ENCODE results near the gene MYO15B. TPM values are rescaled to one million over a fixed set of nuclear protein-coding genes. Genes with fewer than 3 reads are reported as not detected.

MYO15B gene
- 48.2 and 49.0 TPM in 2 replicates for total RNA-seq (ENCODE audit: low replicate concordance)
- long read RNA-seq, partial matches to known transcripts: 0 of 1 reads
- long read RNA-seq, other reads (novel, unspliced or antisense): 1 of 1 reads

DNA sequence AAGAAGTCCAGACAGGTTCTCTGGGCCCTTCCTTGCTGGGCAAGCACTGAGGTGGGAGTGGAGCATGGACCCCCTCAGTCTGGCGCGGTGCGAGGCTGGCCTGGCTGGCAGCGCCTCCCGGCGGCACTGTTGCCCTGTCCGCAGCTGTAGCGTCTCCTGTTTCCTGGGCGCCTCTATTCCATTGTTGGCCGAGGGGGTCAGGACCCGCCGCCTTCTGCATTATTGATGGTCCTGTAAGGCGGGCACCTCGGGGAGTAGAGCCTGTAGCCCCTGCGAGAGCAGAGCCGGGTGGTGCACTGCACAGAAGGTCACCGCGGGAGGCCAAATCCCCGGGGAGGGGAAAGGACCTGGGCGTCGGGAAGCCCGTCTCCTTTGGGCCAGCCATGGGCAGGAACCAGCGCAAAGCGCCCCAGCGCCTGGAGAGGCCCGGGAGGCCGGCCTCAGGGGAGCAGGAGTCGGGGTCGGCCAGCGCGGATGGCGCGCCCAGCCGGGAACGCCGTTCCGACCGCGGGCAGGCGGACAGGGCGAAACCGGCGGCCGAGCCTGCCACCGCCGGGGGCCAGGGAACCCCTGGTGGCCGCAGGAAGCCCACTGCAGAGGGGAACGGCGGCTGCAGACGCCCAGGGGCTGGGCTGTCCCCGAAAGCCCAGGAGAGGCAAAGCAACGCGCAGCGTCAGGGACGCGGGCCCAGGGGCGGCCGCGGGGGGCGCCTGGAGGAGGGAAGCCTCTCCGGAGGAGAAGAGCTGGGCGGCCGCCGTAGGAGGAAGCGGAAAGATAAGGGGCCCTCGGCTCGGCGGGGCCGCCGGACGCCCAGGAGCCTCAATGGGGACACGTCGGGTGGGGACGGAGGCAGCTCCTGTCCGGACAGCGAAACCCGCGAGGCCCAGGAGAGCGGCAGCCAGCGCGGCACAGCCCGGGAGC lies at the start of gene MYO15B:
Gene MYO15B (plus strand): TSS at position 126 of the 921 bp plus-strand sequence. CDS start 258 bp downstream, at position 384.
- Mint-ChIP-seq H3K36me3 (no peaks in the 10 kb centered on the region), H3K27me3 (peaks cover 32% of the 10 kb centered on the region), H3K27ac (no peak within 1 kb of the TSS), H3K4me3 (peak within 1 kb of the TSS; percentile 41), H3K4me1 (ENCODE audit: unreplicated experiment) (no peaks in the 10 kb centered on the region), H3K9me3 (no peaks in the 10 kb centered on the region)
- TF ChIP-seq CTCF (conservative IDR thresholded peaks at IDR 0.05): peak; percentile 63
- DNase-seq (ENCODE audit: extremely low spot score, unreplicated experiment): no peak

DNA sequence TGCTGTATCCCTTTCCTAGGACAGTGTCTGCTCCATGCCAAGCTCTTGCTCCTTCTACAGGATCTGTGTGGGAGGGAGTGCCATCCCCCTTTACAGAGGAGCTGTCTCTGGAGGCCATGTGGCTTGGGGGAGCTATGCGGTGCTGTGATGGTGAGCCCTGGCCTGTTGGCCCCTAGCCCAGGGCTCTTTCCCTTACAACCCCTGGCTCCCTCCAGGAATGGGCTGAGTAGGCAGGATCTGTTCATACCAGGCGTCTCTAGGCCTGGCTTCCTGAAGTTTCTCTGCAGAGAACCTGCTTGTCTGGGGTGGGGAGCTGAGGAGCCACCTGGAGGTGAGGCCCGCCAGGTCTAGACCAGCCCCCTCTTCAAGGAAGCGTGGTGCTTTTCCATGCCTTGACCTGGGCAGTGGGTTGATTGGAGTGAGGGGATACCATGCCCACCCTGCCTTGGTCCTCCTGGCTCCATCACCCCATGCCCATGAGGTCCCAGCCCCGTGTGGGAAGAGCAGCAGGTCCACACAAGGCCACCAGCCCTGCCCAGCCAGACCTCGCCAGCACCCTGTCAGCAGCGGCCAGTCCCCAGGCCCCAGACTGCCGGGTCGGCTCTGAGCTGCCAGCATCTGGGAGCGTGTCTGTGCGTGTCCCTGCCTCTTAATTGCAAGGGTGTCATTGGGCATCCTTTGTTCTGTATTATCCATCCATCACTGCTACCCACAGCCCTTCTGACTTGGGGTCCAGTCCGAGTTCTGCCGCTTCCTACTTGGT lies 47.5 kb upstream of the MYO15B start:
- H3K36me3 Mint-ChIP-seq: no peaks in the 10 kb centered on the region
- no peaks in the 10 kb centered on the region for H3K27me3 Mint-ChIP-seq
- H3K4me1 Mint-ChIP-seq (ENCODE audit: unreplicated experiment): peaks cover 12% of the 10 kb centered on the region
- no peak overlapping the region for H3K4me3 Mint-ChIP-seq
- H3K9me3 Mint-ChIP-seq: no peaks in the 10 kb centered on the region
- peak overlapping the region; percentile 64 for H3K27ac Mint-ChIP-seq
- no peak for TF ChIP-seq CTCF (conservative IDR thresholded peaks at IDR 0.05)
- DNase-seq (ENCODE audit: extremely low spot score, unreplicated experiment): no peak

DNA sequence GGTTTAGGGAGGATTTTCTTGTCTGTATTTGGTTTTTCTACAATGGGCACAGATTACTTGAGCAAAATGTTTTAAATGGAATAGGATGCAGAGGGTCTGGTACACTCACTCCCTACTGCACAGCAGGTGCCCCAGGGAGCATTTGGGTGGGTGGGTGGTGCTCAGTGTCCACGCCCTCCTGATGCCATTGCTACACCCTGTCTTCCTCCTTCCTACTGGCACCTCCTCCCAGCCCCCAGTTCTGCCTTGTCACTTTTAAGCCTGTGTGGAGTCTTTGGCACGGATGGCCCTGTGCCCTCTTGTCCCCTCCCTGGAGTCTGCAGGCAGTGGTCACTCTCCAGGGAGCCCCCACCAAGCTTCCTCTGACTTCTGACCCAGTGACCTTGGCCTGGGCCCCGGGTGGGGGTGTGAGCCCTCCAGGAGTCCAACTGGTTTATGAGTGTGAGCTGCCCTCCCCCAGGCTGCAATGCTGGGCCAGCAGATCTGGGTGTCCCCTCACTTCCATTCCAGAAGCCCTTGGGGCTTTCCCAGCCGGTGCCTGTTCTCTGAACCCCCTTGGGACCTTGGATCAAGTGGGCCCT lies 46.6 kb upstream of the MYO15B start:
- Mint-ChIP-seq H3K9me3 (no peaks in the 10 kb centered on the region), H3K27ac (peak overlapping the region; percentile 64), H3K4me1 (ENCODE audit: unreplicated experiment) (peaks cover 12% of the 10 kb centered on the region), H3K4me3 (no peak overlapping the region), H3K36me3 (no peaks in the 10 kb centered on the region), H3K27me3 (no peaks in the 10 kb centered on the region)
- no peak for TF ChIP-seq CTCF (conservative IDR thresholded peaks at IDR 0.05)
- no peak for DNase-seq (ENCODE audit: extremely low spot score, unreplicated experiment)

DNA sequence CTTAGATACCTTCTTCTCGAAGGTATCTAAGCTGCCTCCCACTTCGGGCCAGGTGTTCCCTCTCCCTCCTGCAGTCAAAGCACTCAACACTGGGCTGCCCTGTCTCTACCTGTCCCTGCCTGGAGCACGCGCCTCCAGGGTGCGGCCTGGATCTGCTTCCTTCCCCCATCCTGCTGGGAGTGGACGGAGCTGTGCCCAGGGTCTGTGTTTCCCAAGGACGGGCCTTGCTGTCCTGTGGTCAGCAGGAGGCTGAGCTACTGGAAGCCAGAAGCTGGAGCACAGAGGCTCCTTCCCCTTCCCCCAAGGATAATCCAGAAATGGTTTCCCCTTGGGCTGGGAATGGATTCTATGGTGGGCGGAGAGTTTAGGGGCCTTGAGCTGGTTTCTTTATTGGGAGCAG lies 45.4 kb upstream of the MYO15B start:
- H3K27me3 Mint-ChIP-seq: no peaks in the 10 kb centered on the region
- TF ChIP-seq CTCF (conservative IDR thresholded peaks at IDR 0.05): no peak
- H3K27ac Mint-ChIP-seq: peak overlapping the region; percentile 76
- H3K9me3 Mint-ChIP-seq: no peaks in the 10 kb centered on the region
- DNase-seq (ENCODE audit: extremely low spot score, unreplicated experiment): no peak
- H3K4me1 Mint-ChIP-seq (ENCODE audit: unreplicated experiment): peaks cover 12% of the 10 kb centered on the region
- H3K36me3 Mint-ChIP-seq: no peaks in the 10 kb centered on the region
- no peak overlapping the region for H3K4me3 Mint-ChIP-seq

DNA sequence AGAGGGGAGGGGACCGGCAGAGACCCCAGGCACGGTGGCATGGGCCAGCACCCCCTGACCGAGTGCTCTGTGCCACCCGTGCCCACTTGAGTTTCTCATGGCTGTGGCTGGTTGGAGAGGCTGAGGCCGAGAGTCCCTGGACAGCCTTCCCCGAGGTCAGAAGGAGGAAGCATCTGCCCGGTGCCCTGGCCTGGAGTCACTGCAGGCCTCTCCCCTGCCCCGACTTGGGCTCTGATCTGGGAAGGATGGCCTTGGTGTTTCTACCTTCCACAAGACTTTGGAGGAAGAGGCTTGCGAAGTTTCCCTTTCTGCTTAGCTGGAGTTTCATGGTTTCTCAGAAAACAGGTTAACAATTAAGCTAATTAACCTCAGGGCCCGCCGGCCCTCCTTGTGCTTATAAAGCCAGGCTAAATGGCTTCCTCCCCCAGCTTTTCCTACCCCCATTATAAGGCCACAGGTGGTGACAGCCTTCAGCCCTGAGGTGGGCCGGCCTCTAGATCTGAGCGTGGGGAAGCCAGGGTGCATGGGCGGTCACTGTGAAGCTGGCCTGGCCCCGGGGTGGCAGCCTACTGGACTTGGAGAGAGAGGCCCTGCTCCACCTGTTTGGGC lies 44.8 kb upstream of the MYO15B start:
- no peaks in the 10 kb centered on the region for H3K9me3 Mint-ChIP-seq
- peaks cover 12% of the 10 kb centered on the region for H3K4me1 Mint-ChIP-seq (ENCODE audit: unreplicated experiment)
- DNase-seq (ENCODE audit: extremely low spot score, unreplicated experiment): no peak
- no peak overlapping the region for H3K4me3 Mint-ChIP-seq
- peak overlapping the region; percentile 76 for H3K27ac Mint-ChIP-seq
- no peaks in the 10 kb centered on the region for H3K36me3 Mint-ChIP-seq
- TF ChIP-seq CTCF (conservative IDR thresholded peaks at IDR 0.05): no peak
- H3K27me3 Mint-ChIP-seq: no peaks in the 10 kb centered on the region

Measured in type B pancreatic cell (in vitro differentiated cells).